GM12872 (cell line): ENCODE results near the gene KCNQ2.

ENCODE experiments used
- CTCF ChIP-seq: IDR thresholded peaks from 3 replicates; pipeline ENCODE4 v1.5.1; 2011; ENCODE audit warnings: low read depth, mild to moderate bottlenecking, low read length, moderate library complexity; ENCODE audit not compliant: insufficient read depth

KCNQ2 gene

DNA sequence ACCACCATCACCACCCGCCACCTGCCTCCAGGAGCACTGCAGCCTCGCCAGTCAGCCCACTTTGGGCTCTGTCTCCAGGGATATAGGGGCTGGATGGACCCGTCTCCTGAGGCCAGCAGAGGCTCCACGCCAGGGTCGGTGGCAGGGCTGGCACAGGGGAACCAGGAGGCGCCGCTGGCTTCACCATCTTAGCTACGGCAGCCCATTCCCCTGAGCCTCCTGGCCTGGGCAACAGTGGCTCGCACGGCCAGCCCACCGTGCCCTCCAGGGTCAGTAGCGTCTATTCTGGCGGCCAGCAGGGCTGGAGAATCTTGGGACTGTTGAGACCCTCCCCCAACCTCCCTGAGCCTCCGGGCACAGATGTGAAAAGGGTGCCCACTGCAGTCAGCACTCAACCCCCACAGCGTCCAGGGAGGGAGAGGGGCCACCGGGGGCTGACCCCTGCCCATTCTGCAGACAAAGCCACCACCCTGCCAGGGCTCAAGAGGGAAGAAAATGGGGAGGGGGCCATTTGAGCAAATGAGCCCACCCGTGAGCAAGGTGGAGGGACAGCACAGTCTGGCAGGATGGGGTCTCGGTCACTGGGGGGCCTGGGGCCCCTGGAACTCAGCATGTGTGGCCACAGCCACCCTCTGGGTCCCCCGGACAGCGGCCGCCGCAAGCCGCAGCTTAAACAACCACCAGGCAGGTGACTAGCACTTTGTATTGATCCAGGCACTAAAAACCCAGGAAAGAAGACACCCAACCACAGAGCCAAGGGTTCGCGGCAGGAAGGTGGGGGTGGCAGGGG, 28.7 kb downstream of the KCNQ2 start:
- no peak for TF ChIP-seq CTCF

- TF ChIP-seq CTCF, result peak; percentile 67
Measured at GRCh38 chr20:63442100-63442493, 30.4 kb downstream of the KCNQ2 start.

DNA sequence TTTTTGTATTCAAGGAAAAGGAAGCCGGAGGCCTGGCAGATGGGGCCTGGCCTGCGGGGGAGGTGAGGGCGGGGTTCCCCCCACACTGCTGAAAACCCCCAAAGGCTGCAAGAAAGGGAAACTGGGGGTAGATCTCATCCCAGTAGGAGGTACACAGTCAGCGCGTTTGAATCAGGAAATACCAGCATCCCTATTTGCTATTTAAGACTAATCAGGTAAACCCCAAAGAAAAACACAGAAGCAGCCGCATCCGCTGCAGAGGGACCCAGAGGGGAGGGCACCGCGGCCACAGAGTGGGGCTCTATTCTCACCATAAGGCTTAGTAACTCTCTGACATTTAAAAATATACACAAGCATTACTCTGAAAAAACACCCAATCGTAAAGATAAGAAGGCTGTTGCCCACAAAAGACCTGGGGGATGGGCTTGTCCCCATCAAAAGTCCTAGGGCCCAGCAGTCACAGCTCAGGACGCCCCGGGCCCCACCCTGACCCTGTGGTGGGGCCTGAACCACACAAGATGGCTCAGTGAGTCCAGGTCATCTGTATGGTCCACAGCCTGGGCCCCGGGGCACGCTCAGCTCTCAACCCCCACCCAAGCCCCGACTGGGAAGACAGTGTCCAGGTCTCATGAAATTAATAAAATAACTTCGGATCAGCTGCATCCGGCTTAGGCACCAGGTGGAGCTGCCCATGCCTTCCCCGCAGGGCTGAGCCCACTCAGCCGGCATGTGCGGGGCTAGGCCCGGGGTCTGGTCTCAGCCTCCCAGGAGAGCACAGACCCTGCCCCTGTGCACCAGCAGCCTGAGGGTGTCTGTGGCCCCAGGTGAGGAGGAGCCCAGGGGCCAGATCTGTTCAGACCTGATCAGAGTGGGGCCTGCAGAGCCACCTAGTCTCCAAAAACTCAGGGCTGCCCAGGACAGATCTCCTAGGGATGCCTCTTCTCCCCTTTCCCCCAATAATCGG, 31.0 kb downstream of the KCNQ2 start:
- TF ChIP-seq CTCF, result no peak

DNA sequence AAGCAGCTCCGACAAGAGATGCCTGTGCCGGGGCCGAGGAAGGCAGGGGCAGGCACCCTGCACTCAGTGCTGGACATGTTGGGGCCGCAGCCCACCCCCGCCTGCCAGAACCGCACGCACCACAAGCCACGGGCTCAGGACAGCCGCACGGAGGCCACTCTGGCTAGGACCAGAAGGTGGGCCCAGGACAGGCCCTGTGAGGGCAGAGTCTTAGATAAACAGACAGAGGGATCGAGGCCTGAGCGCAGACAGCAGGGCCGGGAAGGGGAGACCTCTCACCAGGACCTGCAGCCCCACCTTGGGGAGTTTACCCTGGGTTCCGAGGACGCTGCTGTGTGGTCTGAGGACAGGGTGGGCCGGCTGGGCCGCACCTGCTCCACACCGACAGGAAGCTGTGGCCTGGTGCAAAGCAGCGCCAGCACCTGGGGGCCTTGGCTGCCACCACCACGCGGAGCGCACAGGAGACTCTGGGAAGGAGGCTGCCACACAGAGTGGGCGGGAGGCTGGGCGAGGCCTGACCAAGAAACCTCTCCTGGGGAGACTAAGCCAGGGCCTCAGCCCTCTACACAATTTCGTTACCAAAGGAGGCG, 32.0 kb downstream of the KCNQ2 start:
- TF ChIP-seq CTCF, result no peak

GRCh38 chr20:63439866-63440265, 32.6 kb downstream of the KCNQ2 start:
- TF ChIP-seq CTCF, result no peak

- TF ChIP-seq CTCF, result no peak
Measured at GRCh38 chr20:63438121-63438520, 34.3 kb downstream of the KCNQ2 start.

DNA sequence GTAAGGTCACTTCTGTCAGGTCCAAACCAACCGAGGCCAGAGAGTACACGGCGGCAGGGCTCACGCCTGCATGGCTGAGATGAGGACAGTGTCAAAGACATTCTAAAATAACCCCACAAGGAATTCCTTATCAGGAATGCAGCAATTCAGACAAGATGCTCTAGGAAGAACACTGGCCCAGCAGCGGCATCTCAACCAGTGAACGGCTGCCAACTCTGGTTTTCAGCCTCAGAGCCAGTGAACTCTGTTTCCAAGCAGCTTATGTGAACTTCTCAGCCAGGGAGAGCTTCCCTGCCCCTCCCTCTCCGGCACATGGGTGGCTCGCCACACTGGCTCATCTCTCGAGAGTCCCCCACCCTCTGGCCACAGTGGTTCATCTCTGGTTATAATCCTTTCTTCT, 36.9 kb downstream of the KCNQ2 start:
- TF ChIP-seq CTCF, result no peak
